Measurements from ENCODE around the gene HAVCR2.

HAVCR2 gene

GRCh38 chr5:157045601-157046000 lies 63.2 kb downstream of the HAVCR2 start:
- no peak overlapping the region for H3K4me3 ChIP-seq
- no peak overlapping the region for H3K27ac ChIP-seq
- no peak for DNase-seq (ENCODE audit: low spot score)
- TF ChIP-seq, protein P1, sequence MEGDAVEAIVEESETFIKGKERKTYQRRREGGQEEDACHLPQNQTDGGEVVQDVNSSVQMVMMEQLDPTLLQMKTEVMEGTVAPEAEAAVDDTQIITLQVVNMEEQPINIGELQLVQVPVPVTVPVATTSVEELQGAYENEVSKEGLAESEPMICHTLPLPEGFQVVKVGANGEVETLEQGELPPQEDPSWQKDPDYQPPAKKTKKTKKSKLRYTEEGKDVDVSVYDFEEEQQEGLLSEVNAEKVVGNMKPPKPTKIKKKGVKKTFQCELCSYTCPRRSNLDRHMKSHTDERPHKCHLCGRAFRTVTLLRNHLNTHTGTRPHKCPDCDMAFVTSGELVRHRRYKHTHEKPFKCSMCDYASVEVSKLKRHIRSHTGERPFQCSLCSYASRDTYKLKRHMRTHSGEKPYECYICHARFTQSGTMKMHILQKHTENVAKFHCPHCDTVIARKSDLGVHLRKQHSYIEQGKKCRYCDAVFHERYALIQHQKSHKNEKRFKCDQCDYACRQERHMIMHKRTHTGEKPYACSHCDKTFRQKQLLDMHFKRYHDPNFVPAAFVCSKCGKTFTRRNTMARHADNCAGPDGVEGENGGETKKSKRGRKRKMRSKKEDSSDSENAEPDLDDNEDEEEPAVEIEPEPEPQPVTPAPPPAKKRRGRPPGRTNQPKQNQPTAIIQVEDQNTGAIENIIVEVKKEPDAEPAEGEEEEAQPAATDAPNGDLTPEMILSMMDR (IDR thresholded peaks at IDR 0.05), result no peak

DNA sequence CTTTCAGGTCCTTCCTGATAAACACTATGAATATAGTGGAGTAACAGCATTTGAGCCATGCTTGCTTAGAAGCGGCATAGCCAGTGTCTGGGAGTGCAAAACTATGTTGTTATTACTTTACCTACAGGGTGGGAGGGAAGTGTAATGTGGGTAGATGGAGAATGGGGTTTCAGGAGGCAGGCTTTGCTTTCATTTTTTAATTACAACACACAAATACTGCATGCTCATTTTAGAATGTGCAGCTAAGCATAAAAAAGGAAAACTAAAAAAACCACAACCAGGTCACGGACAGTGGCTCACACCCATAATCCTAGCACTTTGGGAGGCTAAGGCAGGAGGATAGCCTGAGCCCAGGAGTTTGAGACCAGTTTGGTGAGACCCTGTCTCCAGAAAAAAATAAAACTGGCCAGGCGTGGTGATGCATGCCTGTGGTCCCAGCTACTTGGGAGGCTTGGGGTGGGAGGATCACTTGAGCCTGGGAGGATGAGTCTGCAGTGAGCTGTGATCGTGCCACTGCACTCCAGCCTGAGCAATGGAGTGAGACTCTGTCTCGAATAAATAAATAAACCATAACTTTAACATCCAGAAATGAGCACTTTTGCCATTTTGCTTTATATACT lies 70.2 kb downstream of the HAVCR2 start:
- TF ChIP-seq, protein P1 (IDR thresholded peaks at IDR 0.05), result no peak
- H3K27ac ChIP-seq, result no peak overlapping the region
- no peak overlapping the region for H3K4me3 ChIP-seq
- no peak for DNase-seq (ENCODE audit: low spot score)
